Ovary (tissue), 9 donors: ENCODE data around the gene SRRM3. TPM values are rescaled to one million over a fixed set of nuclear protein-coding genes. Genes with fewer than 3 reads are reported as not detected.
A peak's percentile ranks its signal among the peaks of the same experiment; 100 is the strongest.
"Not testable (repeated sequence)": the region's sequence is repeated elsewhere in the genome, so short reads cannot be mapped to it uniquely, and the experiment has no call there.

Source experiments
- DNase-seq, 5 donors: peaks; one replicate each; pipeline ENCODE4 v3.0.0-alpha.2; 2019 to 2020
- H3K27ac ChIP-seq, 2 donors: fragments of 200-600 bp; one replicate each; pipeline versions ENCODE4 v1.5.1 to v1.8.0; 2019 to 2022
- H3K27me3 ChIP-seq: fragments of 200-600 bp; one replicate; pipeline ENCODE4 v1.8.0; 2022
- H3K36me3 ChIP-seq: fragments of 200-600 bp; sonication (generic); one replicate; pipeline ENCODE4 v1.5.1; 2019
- H3K4me1 ChIP-seq: one replicate; pipeline ENCODE4 v1.8.1; 2013; ENCODE audit warnings: mild to moderate bottlenecking, moderate library complexity; ENCODE audit not compliant: insufficient read depth
- H3K4me3 ChIP-seq: fragments of 200-600 bp; sonication (generic); one replicate; pipeline ENCODE4 v1.5.1; 2017
- H3K9me3 ChIP-seq, 2 donors: fragments of 200-600 bp in 1 of 2; sonication (generic) in 1 of 2; one replicate each; pipeline versions ENCODE4 v1.5.1 to v1.8.1; 2013 to 2019; ENCODE audit warnings: mild to moderate bottlenecking in 1 of 2, moderate library complexity in 1 of 2
- CTCF ChIP-seq, 3 donors: fragments of 450-650 bp in 2 of 3; fragments of 200-600 bp in 1 of 3; IDR thresholded peaks; one replicate each; pipeline versions ENCODE4 v1.5.1 to v1.8.0; 2016 to 2022; ENCODE audit warnings: antibody characterized with exemption in 3 of 3, mild to moderate bottlenecking in 1 of 3
- EP300 ChIP-seq: sonication (generic); formaldehyde crosslinking; IDR thresholded peaks from one replicate; pipeline ENCODE4 v1.6.1; 2017; ENCODE audit warnings: antibody characterized with exemption
- POLR2A ChIP-seq: fragments of 450-650 bp; IDR thresholded peaks from one replicate; pipeline ENCODE4 v1.6.1; 2017; ENCODE audit warnings: antibody characterized with exemption, mild to moderate bottlenecking, moderate library complexity
- WGBS, 3 donors: extraction: QIAGEN DNeasy Blood & Tissue Kit in 1 of 3; methylation state at CpG; one replicate each; pipeline versions ENCODE4 v1.1.5 to v1.1.7; 2013 to 2017; 5-methylcytosine and 5-hydroxymethylcytosine counted together
- intact Hi-C, 4 donors: fragments of 100-400 bp; cut with DNase I; formaldehyde crosslinking; loops; one replicate each; pipeline versions ENCODE4 v1.11.0 to v1.15.1; 2022 to 2023
- polyA plus RNA-seq, 2 donors: library from polyadenylated mRNA; stranded (reverse); fragments of 200-250 nt in 1 of 2; fragments of 350-450 nt in 1 of 2; fragmentation: Illumina TruSeq in 1 of 2; extraction: RNeasy Lipid Tissue Mini Kit (QIAGEN cat#74804) in 1 of 2; gene quantifications; one replicate each; pipeline ENCODE4 v1.2.3, GENCODE V29; 2013 to 2014
- total RNA-seq, 7 donors: library from RNA; depleted of rRNA in 2 of 7; stranded (reverse); fragments of >200 nt in 2 of 7; fragmentation: NEBNext Ultra II Directional in 3 of 7; extraction: Animal tissue kit (Norgen Biotek cat#: 25700) in 3 of 7; gene quantifications; one replicate each; pipeline versions ENCODE4 v1.1.0 to v1.2.4, GENCODE V29; 2016 to 2023
- donor health status: DM: no; HTN: no; CAD: no; lungs with moderate emphysema.
- donor health status: DM: no; HTN: no; CAD: no.
- donor health status: Bipolar disorder and iron deficiency.
- donor health status: DM: yes; HTN: yes; CAD: no.
- donor health status: DM: no; HTN: no; CAD: no.
- donor health status: DM: yes; HTN: yes; CAD: no.

SRRM3 gene
- total and polyA plus RNA-seq, 9 donors = 2.0 to 13.4 (median 4.8) TPM

GRCh38 chr7:76162416-76163170 lies 39.1 kb upstream of the SRRM3 start:
- H3K27me3 ChIP-seq, H3K27ac ChIP-seq, H3K36me3 ChIP-seq, H3K4me3 ChIP-seq, H3K4me1 ChIP-seq, H3K9me3 ChIP-seq, DNase-seq: not testable (repeated sequence)
- 81 to 87% (median 85%) methylated on average over 10 of the region's 10 CpGs for WGBS, 3 donors
- intact Hi-C loops = loop anchor here in 1 of 4 donors (10.0 kb wide), 1 partner anchor 152 kb away; no protein-coding TSS in a partner anchor

GRCh38 chr7:76163812-76164211 lies 37.9 kb upstream of the SRRM3 start:
- not testable (repeated sequence) for H3K4me3 ChIP-seq, H3K36me3 ChIP-seq, H3K9me3 ChIP-seq, H3K27me3 ChIP-seq, H3K4me1 ChIP-seq, H3K27ac ChIP-seq
- DNase-seq = peak in 1 of 5 donors; percentile 6
- 39 to 43% (median 41%) methylated on average over 8 of the region's 8 CpGs for WGBS, 3 donors
- intact Hi-C loops = loop anchor here in 1 of 4 donors (10.0 kb wide), 1 partner anchor 151 kb away; no protein-coding TSS in a partner anchor

- no peak for DNase-seq
- no peaks in the 10 kb centered on the region for H3K4me1 ChIP-seq
- H3K9me3 ChIP-seq = no peaks in the 10 kb centered on the region
- H3K27ac ChIP-seq = peak overlapping the region in 1 of 2 donors; percentile 67
- TF ChIP-seq CTCF (IDR thresholded peaks at IDR 0.05) (no peak), EP300 (no peak), POLR2A (no peak)
- no peak overlapping the region for H3K4me3 ChIP-seq
- no peaks in the 10 kb centered on the region for H3K36me3 ChIP-seq
- H3K27me3 ChIP-seq = no peaks in the 10 kb centered on the region
- intact Hi-C loops = loop anchor here in 1 of 4 donors (10.0 kb wide), 1 partner anchor 149 kb away; no protein-coding TSS in a partner anchor
- WGBS, 3 donors = 94 to 96% (median 95%) methylated on average over 19 of the region's 19 CpGs
These were observed 36.4 kb upstream of the SRRM3 start for GRCh38 chr7:76165106-76165972.

- H3K27ac ChIP-seq = peak overlapping the region; percentile 67 to 85
- H3K4me1 ChIP-seq = no peaks in the 10 kb centered on the region
- no peaks in the 10 kb centered on the region for H3K36me3 ChIP-seq
- peak in 2 of 5 donors; percentile 39 to 48 for DNase-seq
- H3K27me3 ChIP-seq = no peaks in the 10 kb centered on the region
- peak overlapping the region; percentile 57 for H3K4me3 ChIP-seq
- no peak for TF ChIP-seq EP300
- intact Hi-C loops = loop anchor here in 1 of 4 donors (10.0 kb wide), 1 partner anchor 149 kb away; no protein-coding TSS in a partner anchor
- WGBS, 3 donors = 64 to 81% (median 66%) methylated on average over 15 of the region's 15 CpGs
- no peaks in the 10 kb centered on the region for H3K9me3 ChIP-seq
These were observed 35.7 kb upstream of the SRRM3 start for GRCh38 chr7:76165973-76166403.

GRCh38 chr7:76166404-76167255 lies 35.1 kb upstream of the SRRM3 start:
- WGBS, 3 donors = 1 to 2% (median 1%) methylated on average over 55 to 67 of the region's 67 CpGs
- H3K4me1 ChIP-seq = no peaks in the 10 kb centered on the region
- H3K27ac ChIP-seq = peak overlapping the region; percentile 67 to 85
- H3K27me3 ChIP-seq = no peaks in the 10 kb centered on the region
- H3K4me3 ChIP-seq = peak overlapping the region; percentile 57
- DNase-seq = peak; percentile 99
- H3K36me3 ChIP-seq = no peaks in the 10 kb centered on the region
- H3K9me3 ChIP-seq = no peaks in the 10 kb centered on the region
- peak in 2 of 3 donors; percentile 41 to 54 for TF ChIP-seq CTCF (IDR thresholded peaks at IDR 0.05)
- TF ChIP-seq POLR2A = peak; percentile 94
- peak; percentile 86 for TF ChIP-seq EP300
- intact Hi-C loops = loop anchor here in 1 of 4 donors (10.0 kb wide), 1 partner anchor 148 kb away; no protein-coding TSS in a partner anchor
